ENCODE measurements around the gene IFITM5.

Gene IFITM5

GRCh38 chr11:297586-298405 is 1.5 kb downstream of the IFITM5 start:
- peaks cover 5% of the 10 kb centered on the region; the same call in 1 of the 2 replicates for H3K27me3 ChIP-seq (ENCODE audit: low read depth, low read length)
- H3K36me3 ChIP-seq (replicated peaks; ENCODE audit: low read depth, low read length) = peaks cover 7% of the 10 kb centered on the region
- H3K9me3 ChIP-seq (ENCODE audit: insufficient read depth, low read length) = no peaks in the 10 kb centered on the region
- H2AFZ ChIP-seq (ENCODE audit: low read depth, low read length) = no peak overlapping the region
- H4K20me1 ChIP-seq (ENCODE audit: insufficient read depth, low read length) = no peaks in the 10 kb centered on the region
- no peak overlapping the region for H3K27ac ChIP-seq (ENCODE audit: low read length)
- peaks cover 5% of the 10 kb centered on the region for H3K4me1 ChIP-seq (ENCODE audit: low read length)
- no peaks in the 10 kb centered on the region for H3K79me2 ChIP-seq (ENCODE audit: low read length)
- no peak overlapping the region for H3K4me3 ChIP-seq (ENCODE audit: low read length)
- TF ChIP-seq CTCF (IDR thresholded peaks at IDR 0.05; ENCODE audit: low read depth, low read length) (no peak), EZH2phosphoT487 (IDR thresholded peaks at IDR 0.05; ENCODE audit: low read depth) (no peak)
- H3K4me2 ChIP-seq (ENCODE audit: low read length) = no peak overlapping the region
- H3K9ac ChIP-seq (ENCODE audit: low read length) = no peak overlapping the region

- H3K4me3 ChIP-seq (ENCODE audit: low read length) = no peak overlapping the region
- peaks cover 7% of the 10 kb centered on the region for H3K36me3 ChIP-seq (replicated peaks; ENCODE audit: low read depth, low read length)
- no peak overlapping the region for H3K27ac ChIP-seq (ENCODE audit: low read length)
- peaks cover 5% of the 10 kb centered on the region; the same call in 1 of the 2 replicates for H3K27me3 ChIP-seq (ENCODE audit: low read depth, low read length)
- no peak overlapping the region for H3K4me2 ChIP-seq (ENCODE audit: low read length)
- no peak for TF ChIP-seq CTCF (IDR thresholded peaks at IDR 0.05; ENCODE audit: low read depth, low read length)
- TF ChIP-seq EZH2phosphoT487 (IDR thresholded peaks at IDR 0.05; ENCODE audit: low read depth) = no peak
- no peaks in the 10 kb centered on the region for H3K79me2 ChIP-seq (ENCODE audit: low read length)
- no peaks in the 10 kb centered on the region for H3K9me3 ChIP-seq (ENCODE audit: insufficient read depth, low read length)
- H3K4me1 ChIP-seq (ENCODE audit: low read length) = no peaks in the 10 kb centered on the region
- no peaks in the 10 kb centered on the region for H4K20me1 ChIP-seq (ENCODE audit: insufficient read depth, low read length)
- H2AFZ ChIP-seq (ENCODE audit: low read depth, low read length) = no peak overlapping the region
- no peak overlapping the region for H3K9ac ChIP-seq (ENCODE audit: low read length)
Observed at GRCh38 chr11:297051-297585, 2.2 kb downstream of the IFITM5 start.

GRCh38 chr11:296171-297050 is 2.9 kb downstream of the IFITM5 start:
- Histone ChIP-seq H3K27me3 (ENCODE audit: low read depth, low read length) (peaks cover 5% of the 10 kb centered on the region; the same call in 1 of the 2 replicates), H3K79me2 (ENCODE audit: low read length) (no peaks in the 10 kb centered on the region), H3K4me2 (ENCODE audit: low read length) (no peak overlapping the region), H4K20me1 (ENCODE audit: insufficient read depth, low read length) (no peaks in the 10 kb centered on the region), H3K9me3 (ENCODE audit: insufficient read depth, low read length) (no peaks in the 10 kb centered on the region), H2AFZ (ENCODE audit: low read depth, low read length) (no peak overlapping the region), H3K4me3 (ENCODE audit: low read length) (no peak overlapping the region), H3K36me3 (replicated peaks; ENCODE audit: low read depth, low read length) (peaks cover 7% of the 10 kb centered on the region), H3K27ac (ENCODE audit: low read length) (no peak overlapping the region), H3K9ac (ENCODE audit: low read length) (no peak overlapping the region), H3K4me1 (ENCODE audit: low read length) (no peaks in the 10 kb centered on the region)
- TF ChIP-seq CTCF (IDR thresholded peaks at IDR 0.05; ENCODE audit: low read depth, low read length) = no peak
- no peak for TF ChIP-seq EZH2phosphoT487 (IDR thresholded peaks at IDR 0.05; ENCODE audit: low read depth)
